Measurements from ENCODE around the gene POLD4. TPM values are rescaled to one million over a fixed set of nuclear protein-coding genes. Genes with fewer than 3 reads are reported as not detected.
"Not testable (repeated sequence)": the region's sequence is repeated elsewhere in the genome, so short reads cannot be mapped to it uniquely, and the experiment has no call there.

POLD4 gene
- 20.2 and 21.8 TPM in 2 replicates for total RNA-seq (2014; rRNA removed; shearing (Covaris generic))
- 40.0 and 41.4 TPM in 2 replicates for polyA plus RNA-seq (2015; cell fraction: cytosol; rRNA removed)
- 87.6 and 94.3 TPM in 2 replicates for polyA plus RNA-seq (2015; cell fraction: nucleus; rRNA removed)

GRCh38 chr11:67353317-67354074 lies at the start of gene POLD4:
Gene POLD4, minus strand, starts transcription at chr11:67353546. Its CDS starts 147 bp downstream, at chr11:67353399.
- DNase-seq (ENCODE audit: low read depth, low spot score): peak; percentile 87
- in situ Hi-C loops (cut with HindIII; ENCODE audit: low pct_unique_long_range_greater_than_20kb, low sequenced_read_pairs): no loop called here

DNA sequence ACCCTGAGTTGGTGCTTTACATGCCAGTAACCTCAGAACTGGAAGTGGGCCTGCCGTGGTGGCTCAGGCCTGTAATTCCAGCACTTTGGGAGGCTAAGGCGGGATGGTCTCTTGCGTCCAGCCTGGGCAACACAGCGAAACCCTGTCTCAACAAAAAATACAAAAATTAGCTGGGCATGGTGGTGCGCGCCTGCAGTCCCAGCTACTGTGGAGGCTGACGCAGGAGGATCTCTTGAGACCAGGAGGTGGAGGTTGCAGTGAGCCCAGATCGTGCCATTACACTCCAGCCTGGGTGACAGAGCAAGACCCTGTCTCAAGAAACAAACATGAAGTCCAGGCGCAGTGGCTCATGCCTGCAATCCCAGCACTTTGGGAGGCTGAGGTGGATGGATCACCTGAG lies 49.7 kb upstream of the POLD4 start:
- in situ Hi-C loops (cut with HindIII; ENCODE audit: low pct_unique_long_range_greater_than_20kb, low sequenced_read_pairs); DNase-seq (ENCODE audit: low read depth, low spot score): not testable (repeated sequence)

- DNase-seq (ENCODE audit: low read depth, low spot score); in situ Hi-C loops (cut with HindIII; ENCODE audit: low pct_unique_long_range_greater_than_20kb, low sequenced_read_pairs): not testable (repeated sequence)
These were observed 49.0 kb upstream of the POLD4 start for GRCh38 chr11:67402192-67402839.

DNA sequence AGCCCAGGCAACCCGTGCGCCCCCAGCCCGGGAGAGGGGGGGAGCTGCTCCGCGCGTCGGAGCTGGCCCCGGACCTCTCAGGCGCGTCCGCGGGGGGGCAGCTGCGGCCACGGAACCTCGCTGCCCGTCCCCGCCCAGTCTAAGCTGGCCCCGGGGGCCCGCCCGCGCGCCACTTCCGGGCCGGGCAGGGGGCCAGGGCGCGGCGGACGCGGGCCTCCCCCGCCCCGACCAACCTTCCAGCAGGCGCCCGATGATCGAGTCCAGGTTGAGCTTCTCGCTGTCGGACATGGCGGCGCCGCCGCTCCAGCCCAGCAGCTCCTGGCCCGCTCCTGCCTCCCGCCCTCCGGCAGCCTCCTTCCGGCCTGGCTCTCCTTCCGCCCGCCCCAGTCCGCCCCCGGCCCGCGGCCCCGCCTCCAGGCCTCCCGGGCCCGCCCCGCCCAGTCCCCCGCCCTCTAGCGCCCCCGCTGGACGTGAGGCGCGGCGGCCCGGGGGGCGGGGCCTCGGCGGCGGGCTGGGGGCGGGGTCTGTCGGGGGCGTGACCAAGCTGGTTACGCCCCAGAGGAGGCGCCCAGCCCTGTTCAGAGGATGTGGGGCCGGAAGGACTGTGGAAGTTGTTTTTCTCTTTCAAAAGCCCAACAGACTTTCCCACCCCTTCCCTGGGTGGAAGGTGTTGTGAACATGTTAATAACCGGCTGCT lies 48.3 kb upstream of the POLD4 start, which contains the start of gene PPP1CA:
Gene PPP1CA, minus strand, starts transcription at position 364 of the 697 bp plus-strand sequence. Its CDS starts 76 bp downstream, at position 288.
- peak; percentile 77 for DNase-seq (ENCODE audit: low read depth, low spot score)
- in situ Hi-C loops (cut with HindIII; ENCODE audit: low pct_unique_long_range_greater_than_20kb, low sequenced_read_pairs): no loop called here

- in situ Hi-C loops (cut with HindIII; ENCODE audit: low pct_unique_long_range_greater_than_20kb, low sequenced_read_pairs): no loop called here
- no peak for DNase-seq (ENCODE audit: low read depth, low spot score)
These were observed 47.7 kb upstream of the POLD4 start for GRCh38 chr11:67400942-67401494.

- DNase-seq (ENCODE audit: low read depth, low spot score): no peak
- in situ Hi-C loops (cut with HindIII; ENCODE audit: low pct_unique_long_range_greater_than_20kb, low sequenced_read_pairs): no loop called here
These were observed 47.0 kb upstream of the POLD4 start for GRCh38 chr11:67400251-67400941.

DNA sequence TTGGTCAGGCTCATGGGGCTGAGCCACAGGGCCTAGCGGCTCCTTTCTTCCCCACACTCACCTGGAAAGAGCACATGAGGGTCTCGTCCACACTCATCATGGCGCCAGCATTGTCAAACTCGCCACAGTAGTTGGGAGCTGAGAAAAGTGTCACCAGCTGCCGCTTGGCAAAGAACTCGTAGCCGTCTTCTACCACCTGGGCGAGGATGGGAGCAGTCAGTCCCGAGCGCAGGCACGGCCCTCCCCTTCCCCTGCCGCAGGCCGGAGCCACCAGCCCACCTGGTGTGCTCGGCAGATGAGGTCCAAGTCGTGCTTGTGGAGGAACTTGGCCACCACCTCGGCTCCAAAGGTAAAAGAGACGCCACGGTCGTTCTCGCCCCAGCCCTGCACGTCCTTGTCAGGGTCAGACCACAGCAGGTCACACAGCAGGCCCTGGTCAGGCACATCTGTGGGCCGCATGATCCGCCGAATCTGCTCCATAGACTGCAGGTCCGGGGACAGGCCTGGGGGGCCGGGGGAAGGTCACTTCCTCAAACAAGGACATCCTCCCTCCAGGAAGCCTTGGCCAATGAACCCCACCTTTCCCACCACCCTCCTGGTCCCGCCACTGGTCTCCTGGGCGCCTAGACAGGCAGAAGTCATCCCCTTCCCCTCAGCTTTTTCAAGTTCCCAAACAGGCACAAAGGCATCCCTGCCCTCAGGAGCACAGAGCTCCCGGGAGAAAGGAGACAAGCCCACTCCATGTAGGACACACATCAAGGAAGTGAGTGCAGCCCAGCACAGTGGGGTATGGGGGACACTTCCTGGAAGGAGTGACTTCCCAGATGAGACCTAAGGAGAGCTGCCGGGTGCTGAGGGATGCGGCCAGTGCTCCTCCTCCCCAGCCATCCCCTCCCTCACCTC lies 45.6 kb upstream of the POLD4 start:
- DNase-seq (ENCODE audit: low read depth, low spot score): no peak
- in situ Hi-C loops (cut with HindIII; ENCODE audit: low pct_unique_long_range_greater_than_20kb, low sequenced_read_pairs): no loop called here

DNA sequence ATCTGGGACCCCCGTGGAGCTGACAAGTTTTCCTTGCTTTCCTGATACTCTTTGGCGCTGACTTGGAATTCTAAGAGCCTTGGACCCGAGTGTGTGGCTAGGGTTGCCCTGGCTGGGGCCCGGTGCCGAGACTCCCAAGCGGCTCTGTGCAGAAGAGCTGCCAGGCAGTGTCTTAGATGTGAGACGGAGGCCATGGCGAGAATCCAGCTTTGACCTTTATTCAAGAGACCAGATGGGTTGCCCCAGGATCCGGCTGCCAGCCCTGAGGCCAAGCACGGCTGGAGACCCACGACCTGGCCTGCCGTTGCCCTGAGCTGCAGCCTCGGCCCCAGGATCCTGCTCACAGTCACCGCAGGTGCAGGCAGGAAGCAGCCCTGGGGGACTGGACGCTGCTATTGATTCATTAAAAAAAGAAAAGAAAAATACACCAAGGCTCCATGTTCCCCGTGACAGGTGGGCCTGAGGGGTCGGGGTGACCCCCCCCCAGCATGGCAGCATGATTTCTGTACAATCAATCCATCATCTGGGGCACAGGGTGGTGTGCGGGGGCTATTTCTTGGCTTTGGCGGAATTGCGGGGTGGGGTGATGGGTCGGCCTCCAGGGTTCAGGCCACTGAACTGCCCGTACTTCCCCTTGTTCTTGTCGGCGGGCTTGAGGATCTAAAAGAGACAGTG lies 44.8 kb upstream of the POLD4 start:
- DNase-seq (ENCODE audit: low read depth, low spot score): no peak
- in situ Hi-C loops (cut with HindIII; ENCODE audit: low pct_unique_long_range_greater_than_20kb, low sequenced_read_pairs): no loop called here

GRCh38 chr11:67397536-67397935 lies 44.2 kb upstream of the POLD4 start:
- no peak for DNase-seq (ENCODE audit: low read depth, low spot score)
- in situ Hi-C loops (cut with HindIII; ENCODE audit: low pct_unique_long_range_greater_than_20kb, low sequenced_read_pairs): no loop called here

DNA sequence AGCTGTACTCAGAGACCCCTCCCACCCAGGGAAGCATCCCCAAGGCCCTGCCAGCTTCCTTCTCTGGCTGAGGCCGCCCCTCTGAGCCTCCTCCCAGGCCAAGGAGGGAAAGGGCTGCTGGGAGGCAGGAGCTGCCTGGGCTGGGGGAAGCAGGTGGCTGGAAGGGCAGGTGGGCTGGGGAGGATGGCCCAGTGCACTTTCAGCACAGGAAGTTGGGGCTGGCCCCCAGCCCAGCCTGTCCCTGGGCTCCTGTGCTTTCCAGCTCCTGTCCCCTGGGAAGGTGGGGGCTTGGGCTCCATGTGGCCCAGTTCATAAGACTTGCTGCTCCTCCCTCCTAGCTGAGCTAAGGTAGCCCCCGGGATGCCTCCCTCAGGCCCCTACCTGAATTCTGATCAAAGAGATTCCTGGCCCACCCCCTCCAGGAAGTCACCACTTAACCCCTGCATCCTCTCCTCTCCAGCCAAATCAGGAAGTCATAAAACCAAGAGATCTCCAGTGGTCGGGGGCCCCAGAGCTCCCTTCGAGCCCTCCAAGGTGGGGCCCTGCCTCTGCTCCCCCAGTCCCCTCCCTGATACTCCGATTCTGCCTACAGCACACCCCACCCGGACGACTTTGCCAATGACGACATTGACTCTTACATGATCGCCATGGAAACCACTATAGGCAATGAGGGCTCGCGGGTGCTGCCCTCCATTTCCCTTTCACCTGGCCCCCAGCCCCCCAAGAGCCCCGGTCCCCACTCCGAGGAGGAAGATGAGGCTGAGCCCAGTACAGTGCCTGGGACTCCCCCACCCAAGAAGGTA lies 43.4 kb upstream of the POLD4 start:
- no peak for DNase-seq (ENCODE audit: low read depth, low spot score)
- in situ Hi-C loops (cut with HindIII; ENCODE audit: low pct_unique_long_range_greater_than_20kb, low sequenced_read_pairs): no loop called here

GRCh38 chr11:67396259-67396581 lies 42.9 kb upstream of the POLD4 start:
- no peak for DNase-seq (ENCODE audit: low read depth, low spot score)
- in situ Hi-C loops (cut with HindIII; ENCODE audit: low pct_unique_long_range_greater_than_20kb, low sequenced_read_pairs): no loop called here

GRCh38 chr11:67395555-67396258 lies 42.4 kb upstream of the POLD4 start:
- in situ Hi-C loops (cut with HindIII; ENCODE audit: low pct_unique_long_range_greater_than_20kb, low sequenced_read_pairs): no loop called here
- no peak for DNase-seq (ENCODE audit: low read depth, low spot score)

GRCh38 chr11:67393990-67394389 lies 40.6 kb upstream of the POLD4 start:
- DNase-seq (ENCODE audit: low read depth, low spot score): no peak
- in situ Hi-C loops (cut with HindIII; ENCODE audit: low pct_unique_long_range_greater_than_20kb, low sequenced_read_pairs): no loop called here

DNA sequence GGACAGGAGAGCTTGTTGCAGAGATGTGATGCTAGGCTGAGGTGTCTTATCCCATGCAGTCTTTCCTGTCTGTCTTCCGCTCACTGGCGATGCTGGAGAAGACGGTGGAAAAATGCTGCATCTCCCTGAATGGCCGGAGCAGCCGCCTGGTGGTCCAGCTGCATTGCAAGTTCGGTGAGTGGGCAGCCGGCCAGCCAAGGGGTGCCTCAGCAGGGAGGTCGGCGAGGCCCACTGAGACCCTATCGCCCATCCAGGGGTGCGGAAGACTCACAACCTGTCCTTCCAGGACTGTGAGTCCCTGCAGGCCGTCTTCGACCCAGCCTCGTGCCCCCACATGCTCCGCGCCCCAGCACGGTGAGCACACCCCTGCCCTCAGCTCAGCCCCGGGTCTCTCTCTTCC lies 40.1 kb upstream of the POLD4 start:
- in situ Hi-C loops (cut with HindIII; ENCODE audit: low pct_unique_long_range_greater_than_20kb, low sequenced_read_pairs): no loop called here
- no peak for DNase-seq (ENCODE audit: low read depth, low spot score)

DNA sequence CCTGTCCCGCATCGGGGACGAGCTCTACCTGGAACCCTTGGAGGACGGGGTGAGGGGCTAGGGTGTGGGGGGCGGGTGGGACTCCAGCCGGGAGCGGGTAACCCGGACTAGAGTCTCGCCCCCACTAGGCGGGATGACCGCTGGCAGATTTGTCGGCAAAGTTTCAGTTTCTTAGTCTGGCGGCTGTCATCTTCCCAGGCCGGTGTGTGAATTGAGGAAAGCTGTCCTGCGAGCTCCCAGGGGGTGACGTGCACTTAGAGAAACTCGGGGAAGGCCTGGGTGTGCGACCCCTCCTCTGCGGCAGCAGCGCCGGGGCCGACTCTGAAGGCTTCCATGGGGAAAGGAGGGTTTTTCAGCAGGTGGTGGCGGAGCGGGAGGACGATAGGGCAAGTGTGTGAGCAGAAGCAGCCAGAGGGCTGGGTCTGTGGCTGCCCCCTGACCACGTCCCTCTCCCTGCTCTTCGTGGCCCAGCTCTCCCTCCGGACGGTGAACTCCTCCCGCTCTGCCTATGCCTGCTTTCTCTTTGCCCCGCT lies 38.9 kb upstream of the POLD4 start:
- DNase-seq (ENCODE audit: low read depth, low spot score): no peak
- in situ Hi-C loops (cut with HindIII; ENCODE audit: low pct_unique_long_range_greater_than_20kb, low sequenced_read_pairs): no loop called here

Measured in SK-MEL-5 (cell line).